OCI-LY3 (cell line): ENCODE data around the gene NPBWR2.

Source experiments
- H2AFZ ChIP-seq: fragments of 200-600, 300-600 bp; shearing (Covaris generic); 2 replicates; pipeline ENCODE4 v1.6.0; 2014; ENCODE audit warnings: antibody characterized with exemption, low read depth, low read length
- H3K27ac ChIP-seq: fragments of 200-600, 300-600 bp; sonication (generic); 2 replicates; pipeline ENCODE4 v1.5.1; 2014; ENCODE audit warnings: mild to moderate bottlenecking, low read length, moderate library complexity, mixed read lengths
- H3K27me3 ChIP-seq: fragments of 200-600, 300-600 bp; sonication (generic); 2 replicates; pipeline ENCODE4 v1.6.1; 2014; ENCODE audit warnings: low read depth, low read length, mixed read lengths
- H3K36me3 ChIP-seq: fragments of 200-600, 300-600 bp; sonication (generic); replicated peaks from 2 replicates; pipeline ENCODE3; 2014; ENCODE audit warnings: low read depth, low read length, mixed read lengths
- H3K4me1 ChIP-seq: fragments of 300-600, 200-600 bp; sonication (generic); 2 replicates; pipeline ENCODE4 v1.6.1; 2014; ENCODE audit warnings: low read length, mixed read lengths
- H3K4me2 ChIP-seq: fragments of 200-600, 300-600 bp; sonication (generic); 2 replicates; pipeline ENCODE4 v1.6.1; 2014; ENCODE audit warnings: low read length, mixed read lengths
- H3K4me3 ChIP-seq: fragments of 300-600, 200-600 bp; sonication (generic); 2 replicates; pipeline ENCODE4 v1.5.1; 2014; ENCODE audit warnings: antibody characterized with exemption, mild to moderate bottlenecking, low read length, moderate library complexity
- H3K79me2 ChIP-seq: fragments of 300-600, 200-600 bp; shearing (Covaris generic); 2 replicates; pipeline ENCODE4 v1.6.1; 2014; ENCODE audit warnings: mild to moderate bottlenecking, low read length, mixed read lengths
- H3K9ac ChIP-seq: fragments of 300-600, 200-600 bp; shearing (Covaris generic); 2 replicates; pipeline ENCODE4 v1.6.0; 2014; ENCODE audit warnings: mild to moderate bottlenecking, low read length, moderate library complexity
- H3K9me3 ChIP-seq: fragments of 200-600, 300-600 bp; shearing (Covaris generic); 2 replicates; pipeline ENCODE4 v1.6.1; 2014; ENCODE audit warnings: low read length, mixed read lengths; ENCODE audit not compliant: insufficient read depth
- H4K20me1 ChIP-seq: fragments of 200-600, 300-600 bp; sonication (generic); 2 replicates; pipeline ENCODE4 v1.6.1; 2016; ENCODE audit warnings: low read length, mixed read lengths; ENCODE audit not compliant: insufficient read depth
- CTCF ChIP-seq: fragments of 200-600, 300-600 bp; sonication (generic); IDR thresholded peaks from 2 replicates; pipeline ENCODE4 v1.5.1; 2014; ENCODE audit warnings: antibody characterized with exemption, low read length, low read depth
- EZH2phosphoT487 ChIP-seq: fragments of 200-600 bp; shearing (Covaris generic); IDR thresholded peaks from 2 replicates; pipeline ENCODE4 v1.6.1; 2018; ENCODE audit warnings: antibody characterized with exemption, mixed run types, low read depth

Gene NPBWR2

GRCh38 chr20:64099880-64100565 lies 7.3 kb downstream of the NPBWR2 start:
- peak overlapping the region; percentile 26 for H3K4me3 ChIP-seq
- no peaks in the 10 kb centered on the region for H3K9me3 ChIP-seq
- peak overlapping the region; percentile 17; the same call in 1 of the 2 replicates for H3K27ac ChIP-seq
- peak overlapping the region; percentile 48 for H3K4me2 ChIP-seq
- no peaks in the 10 kb centered on the region for H3K79me2 ChIP-seq
- H2AFZ ChIP-seq: no peak overlapping the region
- peaks cover 18% of the 10 kb centered on the region for H3K27me3 ChIP-seq
- H3K9ac ChIP-seq: no peak overlapping the region
- H4K20me1 ChIP-seq: no peaks in the 10 kb centered on the region
- no peak for TF ChIP-seq EZH2phosphoT487
- no peak for TF ChIP-seq CTCF
- no peaks in the 10 kb centered on the region for H3K36me3 ChIP-seq
- peaks cover 34% of the 10 kb centered on the region for H3K4me1 ChIP-seq

GRCh38 chr20:64099086-64099786 lies 8.1 kb downstream of the NPBWR2 start:
- Histone ChIP-seq H3K27ac (peak overlapping the region; percentile 6; the same call in 1 of the 2 replicates), H3K9ac (no peak overlapping the region), H3K4me2 (no peak overlapping the region; the same call in 1 of the 2 replicates)

GRCh38 chr20:64098471-64099013 lies 8.8 kb downstream of the NPBWR2 start:
- Histone ChIP-seq H2AFZ (no peak overlapping the region), H3K4me3 (no peak overlapping the region), H3K4me1 (peaks cover 34% of the 10 kb centered on the region), H3K36me3 (no peaks in the 10 kb centered on the region), H4K20me1 (no peaks in the 10 kb centered on the region), H3K9ac (no peak overlapping the region), H3K9me3 (no peaks in the 10 kb centered on the region), H3K79me2 (no peaks in the 10 kb centered on the region), H3K27ac (no peak overlapping the region), H3K4me2 (no peak overlapping the region), H3K27me3 (peaks cover 16% of the 10 kb centered on the region)
- TF ChIP-seq CTCF: no peak
- no peak for TF ChIP-seq EZH2phosphoT487

More at GRCh38 chr20:64099086-64099786, 8.1 kb downstream of the NPBWR2 start:
- no peaks in the 10 kb centered on the region for H3K9me3 ChIP-seq
- no peaks in the 10 kb centered on the region for H3K36me3 ChIP-seq
- H3K4me1 ChIP-seq: peaks cover 34% of the 10 kb centered on the region
- H2AFZ ChIP-seq: no peak overlapping the region
- no peak overlapping the region for H3K4me3 ChIP-seq
- peaks cover 18% of the 10 kb centered on the region for H3K27me3 ChIP-seq
- H4K20me1 ChIP-seq: no peaks in the 10 kb centered on the region
- no peaks in the 10 kb centered on the region for H3K79me2 ChIP-seq
- no peak for TF ChIP-seq CTCF
- no peak for TF ChIP-seq EZH2phosphoT487

- Histone ChIP-seq H3K27me3 (peaks cover 13% of the 10 kb centered on the region), H4K20me1 (no peaks in the 10 kb centered on the region), H3K4me2 (no peak overlapping the region), H3K79me2 (no peaks in the 10 kb centered on the region), H3K9ac (no peak overlapping the region), H3K27ac (no peak overlapping the region), H3K4me3 (no peak overlapping the region), H2AFZ (no peak overlapping the region), H3K9me3 (no peaks in the 10 kb centered on the region), H3K4me1 (peaks cover 31% of the 10 kb centered on the region), H3K36me3 (no peaks in the 10 kb centered on the region)
- TF ChIP-seq EZH2phosphoT487 (no peak), CTCF (no peak)
Measured at GRCh38 chr20:64096535-64096934, 10.8 kb downstream of the NPBWR2 start.
